Measurements from ENCODE around the gene SNRNP25.
A peak's percentile ranks its signal among the peaks of the same experiment; 100 is the strongest.

Gene SNRNP25

GRCh38 chr16:74747-75334 lies 21.2 kb downstream of the SNRNP25 start (continued):
- TF ChIP-seq ZNF398 (tag by site-specific recombination; IDR thresholded peaks at IDR 0.05) (peak; percentile 85), SP7 (tag by site-specific recombination; IDR thresholded peaks at IDR 0.05) (0 out of 2 replicates have a peak, but pooled peaks have one; percentile 31), ZSCAN4 (tag by site-specific recombination; IDR thresholded peaks at IDR 0.05) (no peak), ZNF112 (tag by site-specific recombination; IDR thresholded peaks at IDR 0.05) (no peak), ZNF132 (tag by site-specific recombination; IDR thresholded peaks at IDR 0.05; ENCODE audit: borderline replicate concordance) (no peak), ZBTB20 (tag by site-specific recombination; IDR thresholded peaks at IDR 0.05) (peak; percentile 67), ZBTB26 (tag by site-specific recombination; optimal IDR thresholded peaks at IDR 0.05) (no peak), KLF1 (tag by site-specific recombination; IDR thresholded peaks at IDR 0.05) (peak; percentile 75), ZNF140 (tag by site-specific recombination; IDR thresholded peaks at IDR 0.05) (no peak), GLIS2 (tag by site-specific recombination; IDR thresholded peaks at IDR 0.05) (no peak; the same call in 1 of the 2 replicates), ZSCAN5A (tag by site-specific recombination; IDR thresholded peaks at IDR 0.05) (no peak), ZNF692 (tag by site-specific recombination; IDR thresholded peaks at IDR 0.05) (no peak), ZNF639 (tag by site-specific recombination; IDR thresholded peaks at IDR 0.05) (no peak), PRDM10 (tag by site-specific recombination; IDR thresholded peaks at IDR 0.05) (no peak), ZBTB11 (tag by site-specific recombination; conservative IDR thresholded peaks at IDR 0.05; ENCODE audit: low read depth) (peak; percentile 37; the same call in 1 of the 2 replicates), ZEB2 (tag by site-specific recombination; IDR thresholded peaks at IDR 0.05) (no peak)
